Activated T-cell treated with anti-CD3 and anti-CD28 coated beads for 4 hours (primary cell): Measurements from ENCODE around the gene CNTNAP2.

Experiments
- DNase-seq: peaks from one replicate; pipeline ENCODE4 v3.0.0-alpha.2; 2020

Gene CNTNAP2

GRCh38 chr7:147428075-147428474 lies 1311.5 kb downstream of the CNTNAP2 start:
- no peak for DNase-seq

DNA sequence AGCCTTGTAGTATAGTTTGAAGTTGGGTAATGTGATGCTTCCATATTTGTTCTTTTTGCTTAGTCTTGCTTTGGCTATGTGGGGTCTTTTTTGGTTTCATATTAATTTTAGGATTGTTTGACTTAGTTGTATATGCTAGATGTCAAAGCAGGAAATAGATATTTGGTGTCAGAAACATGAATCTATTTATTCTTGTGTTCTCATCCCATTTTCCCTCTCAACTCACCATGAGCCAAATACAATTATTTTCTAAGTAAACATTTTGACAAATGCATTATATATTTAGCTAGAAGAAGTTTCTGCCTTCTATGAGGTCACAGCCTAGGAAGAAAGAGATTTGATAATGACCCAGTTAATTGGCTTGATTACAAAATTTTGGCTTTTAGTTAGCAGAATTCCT lies 1313.4 kb downstream of the CNTNAP2 start:
- DNase-seq = no peak

- DNase-seq = no peak
Measured at GRCh38 chr7:147432079-147432478, 1315.5 kb downstream of the CNTNAP2 start.

- no peak for DNase-seq
Measured at GRCh38 chr7:147432576-147432975, 1316.0 kb downstream of the CNTNAP2 start.

DNA sequence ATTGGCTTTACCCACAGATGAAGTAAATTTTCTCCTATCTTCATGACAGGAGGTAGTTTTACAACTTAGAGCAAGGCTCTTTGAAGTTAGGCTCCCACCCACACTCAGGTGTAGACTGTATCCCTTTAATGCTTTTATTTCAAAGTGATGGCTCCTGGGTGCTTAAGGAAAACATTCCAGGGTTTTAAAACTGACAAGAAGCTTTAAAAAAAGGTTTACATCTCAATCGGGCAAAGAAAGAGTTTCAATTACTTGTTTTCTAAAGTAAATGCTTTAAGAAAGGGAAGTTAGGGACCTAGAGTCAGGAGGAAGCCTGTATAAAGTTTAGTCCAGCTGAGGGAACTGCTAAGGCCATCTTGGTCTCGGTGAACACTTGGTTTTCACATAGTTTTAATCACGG lies 1320.1 kb downstream of the CNTNAP2 start:
- DNase-seq = no peak

- DNase-seq = no peak
Measured at GRCh38 chr7:147438216-147438615, 1321.6 kb downstream of the CNTNAP2 start.

DNA sequence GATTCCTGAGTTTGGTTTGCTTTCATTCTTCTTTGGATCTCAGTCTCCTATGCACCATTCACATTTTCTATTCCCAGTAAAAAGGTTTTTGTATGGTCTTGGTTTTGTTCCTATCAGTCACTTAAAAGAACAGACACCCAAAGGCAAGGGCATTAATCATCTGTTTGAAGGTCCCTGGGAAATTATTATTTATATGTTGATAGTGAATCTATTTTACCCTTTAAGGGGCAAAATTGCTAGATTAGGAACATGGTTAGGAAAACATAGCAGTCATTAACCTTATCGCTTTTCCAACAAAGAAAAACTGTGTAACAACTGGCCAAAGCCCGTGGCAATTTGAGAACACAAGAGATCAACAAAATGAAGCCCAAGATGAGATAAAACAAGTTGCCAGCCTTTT lies 1327.3 kb downstream of the CNTNAP2 start:
- DNase-seq = no peak

DNA sequence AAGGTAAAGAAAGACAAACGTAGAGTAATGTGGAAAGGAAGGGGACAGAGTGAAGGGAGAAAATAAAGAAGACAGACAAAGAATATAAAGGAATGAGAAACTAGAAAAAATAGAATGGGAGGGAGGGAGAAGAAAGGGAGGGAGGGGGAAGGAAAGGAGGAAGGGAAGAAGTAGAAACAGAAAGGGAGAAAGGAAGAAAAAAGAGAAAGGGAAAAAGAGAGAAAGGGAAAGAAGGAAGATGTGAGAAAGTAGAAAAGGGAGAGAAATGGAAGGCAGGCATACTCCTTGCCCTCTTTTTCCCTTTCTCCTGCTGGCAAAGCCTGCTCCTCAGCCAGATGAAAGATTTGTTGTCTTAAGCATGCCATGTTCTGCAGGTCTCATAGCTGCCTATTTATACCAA lies 1336.2 kb downstream of the CNTNAP2 start:
- DNase-seq = no peak

GRCh38 chr7:147465223-147465622 lies 1348.6 kb downstream of the CNTNAP2 start:
- DNase-seq = no peak

GRCh38 chr7:147472556-147472955 lies 1356.0 kb downstream of the CNTNAP2 start:
- no peak for DNase-seq

DNA sequence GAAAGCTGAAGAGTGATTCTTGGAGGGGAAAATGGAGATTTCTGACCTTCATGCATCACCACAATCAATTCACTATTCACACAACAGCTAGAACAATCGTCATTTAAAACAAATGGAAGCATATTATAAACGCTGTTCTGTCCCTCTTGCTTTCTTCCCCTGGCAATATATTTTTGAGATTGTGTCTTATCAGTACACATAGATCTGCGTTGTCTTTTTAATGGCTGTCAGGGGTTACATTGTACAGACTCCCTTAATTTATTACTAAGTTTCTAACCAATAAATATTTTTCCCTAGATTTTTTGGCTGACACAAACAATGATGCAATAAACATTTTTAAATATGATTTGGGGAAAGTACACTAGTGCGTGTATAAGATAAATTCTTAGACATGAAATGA lies 1358.3 kb downstream of the CNTNAP2 start:
- DNase-seq = no peak

- DNase-seq = no peak
Measured at GRCh38 chr7:147477526-147477925, 1360.9 kb downstream of the CNTNAP2 start.

DNA sequence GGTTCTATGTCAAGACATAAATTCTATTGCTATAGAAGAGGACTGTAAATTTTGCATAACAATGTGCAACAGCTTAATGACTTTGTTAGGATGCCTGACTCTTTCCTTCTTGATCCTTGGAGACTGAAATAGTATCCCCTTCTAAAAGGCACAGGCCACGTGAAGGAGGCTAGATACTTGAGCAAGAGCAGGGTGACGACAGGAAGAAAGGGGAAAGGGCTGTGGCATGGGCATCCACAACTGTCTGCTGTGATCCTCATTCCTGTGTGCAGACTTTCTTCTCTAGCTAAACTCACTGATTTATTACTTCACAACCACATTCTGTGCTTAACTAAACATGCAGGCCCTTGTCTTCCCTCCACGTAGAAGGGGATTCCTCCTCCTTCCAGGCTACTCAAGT lies 1362.2 kb downstream of the CNTNAP2 start:
- DNase-seq = no peak

- no peak for DNase-seq
Measured at GRCh38 chr7:147483634-147484292, 1367.2 kb downstream of the CNTNAP2 start.

DNA sequence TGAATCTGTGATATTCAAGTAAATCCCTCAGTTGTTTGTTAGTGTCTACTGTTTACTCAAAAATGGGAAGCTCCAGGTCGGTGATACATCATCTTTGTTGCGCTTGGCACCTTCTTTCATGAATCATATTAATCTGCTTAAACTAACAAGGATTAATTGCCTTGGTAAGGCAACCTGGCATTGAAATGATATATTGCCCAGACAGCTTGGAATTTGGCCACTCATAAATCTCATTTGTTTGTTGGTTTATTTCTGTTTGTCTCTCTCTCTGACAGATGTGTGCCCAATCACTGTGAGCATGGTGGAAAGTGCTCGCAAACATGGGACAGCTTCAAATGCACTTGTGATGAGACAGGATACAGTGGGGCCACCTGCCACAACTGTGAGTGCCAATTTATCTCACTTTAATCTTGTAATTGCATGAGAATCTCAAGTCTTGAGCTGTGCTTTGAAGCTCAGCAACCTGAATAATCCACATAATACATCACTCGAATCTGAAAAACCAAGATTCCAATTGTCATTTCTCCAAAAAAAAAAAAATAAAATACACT lies 1369.1 kb downstream of the CNTNAP2 start:
- no peak for DNase-seq

- no peak for DNase-seq
Measured at GRCh38 chr7:147492606-147493005, 1376.0 kb downstream of the CNTNAP2 start.

- DNase-seq = no peak
Measured at GRCh38 chr7:147496209-147496608, 1379.6 kb downstream of the CNTNAP2 start.

- no peak for DNase-seq
Measured at GRCh38 chr7:147497246-147497645, 1380.6 kb downstream of the CNTNAP2 start.

DNA sequence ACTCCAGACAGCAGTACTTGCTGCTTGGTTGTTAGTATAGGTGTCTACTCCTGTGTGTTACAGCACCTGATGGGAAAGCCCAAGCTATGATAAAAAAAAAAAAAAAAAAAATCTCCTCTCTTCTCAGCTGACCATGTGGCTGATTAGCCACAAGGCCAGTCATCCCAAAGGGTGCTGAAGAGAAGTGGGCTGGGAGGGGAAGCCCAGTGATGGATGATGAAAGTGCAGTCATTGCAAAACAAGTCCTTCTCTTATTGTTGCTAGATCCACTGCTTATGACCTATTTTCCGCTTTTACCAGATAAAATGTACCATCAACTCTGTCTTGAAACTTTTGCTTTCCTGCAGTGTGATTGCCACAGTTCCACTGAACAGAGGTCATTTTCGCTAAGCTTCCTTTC lies 1381.5 kb downstream of the CNTNAP2 start:
- DNase-seq = no peak

DNA sequence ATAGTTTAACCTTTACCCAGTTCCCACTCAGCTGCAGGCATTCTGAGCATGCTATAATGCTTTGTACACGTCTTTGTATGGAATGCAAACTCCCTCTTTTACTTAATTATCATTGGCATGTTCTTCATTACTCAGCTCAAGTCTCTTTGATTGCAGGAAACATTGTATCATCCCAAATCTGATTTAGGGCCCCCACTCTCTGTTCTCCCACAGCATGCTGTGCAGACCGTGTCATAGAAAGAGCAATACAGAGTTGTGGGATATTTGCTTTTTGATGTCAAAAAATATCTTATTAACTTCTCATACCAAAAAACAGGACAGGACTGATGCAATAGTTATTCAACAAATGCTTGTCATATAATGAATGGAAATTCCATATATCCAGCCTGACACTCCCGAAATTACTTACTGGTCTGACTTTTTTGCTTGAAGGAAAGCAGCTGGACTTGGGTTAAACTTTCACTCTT lies 1392.5 kb downstream of the CNTNAP2 start:
- no peak for DNase-seq

DNA sequence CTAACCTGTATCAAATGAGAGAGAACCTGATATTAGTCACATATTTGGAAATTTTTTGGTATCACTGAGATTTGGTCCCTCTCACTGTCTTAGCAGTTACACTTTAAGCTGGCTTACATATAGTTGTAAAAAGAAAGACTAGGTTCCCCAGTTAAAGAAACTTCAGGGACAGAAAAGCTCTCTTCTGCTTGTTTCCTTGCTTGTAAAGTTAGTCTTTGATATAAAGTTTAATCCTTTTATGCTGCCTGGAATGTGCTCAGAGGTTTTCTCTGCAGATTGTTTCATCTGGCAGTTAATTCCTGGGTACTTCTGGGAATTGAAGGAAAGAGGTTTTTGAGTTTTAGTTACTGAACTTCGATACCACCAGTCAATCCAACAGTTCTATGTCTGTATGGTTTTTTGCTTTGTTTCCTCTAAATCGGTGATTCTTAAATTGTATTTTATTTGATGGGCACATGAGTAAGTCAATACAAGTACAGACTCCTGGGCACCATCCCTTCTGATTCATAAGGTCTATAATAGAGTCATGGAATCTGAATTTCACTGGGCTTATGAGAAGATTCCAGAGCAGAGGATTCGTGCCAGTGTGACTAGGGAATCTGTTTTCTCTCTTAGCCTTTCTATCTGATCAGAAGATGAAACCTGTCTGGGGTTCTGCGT lies 1393.1 kb downstream of the CNTNAP2 start:
- no peak for DNase-seq

- no peak for DNase-seq
Measured at GRCh38 chr7:147510201-147510542, 1393.6 kb downstream of the CNTNAP2 start.

DNA sequence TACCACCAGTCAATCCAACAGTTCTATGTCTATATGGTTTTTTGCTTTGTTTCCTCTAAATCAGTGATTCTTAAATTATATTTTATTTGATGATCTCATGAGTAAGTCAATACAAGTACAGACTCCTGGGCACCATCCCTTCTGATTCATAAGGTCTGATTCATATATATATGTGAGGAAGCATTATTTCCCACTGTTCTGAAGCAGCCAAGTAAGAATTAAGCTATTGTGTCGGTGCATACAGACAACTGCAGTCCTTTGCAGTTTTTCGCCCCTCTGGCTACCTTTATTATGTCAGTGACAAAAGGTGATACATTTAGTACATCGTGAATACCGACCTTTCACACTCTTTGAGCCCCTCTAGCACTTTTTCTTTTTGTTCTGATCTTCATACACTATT lies 1394.3 kb downstream of the CNTNAP2 start:
- DNase-seq = no peak

DNA sequence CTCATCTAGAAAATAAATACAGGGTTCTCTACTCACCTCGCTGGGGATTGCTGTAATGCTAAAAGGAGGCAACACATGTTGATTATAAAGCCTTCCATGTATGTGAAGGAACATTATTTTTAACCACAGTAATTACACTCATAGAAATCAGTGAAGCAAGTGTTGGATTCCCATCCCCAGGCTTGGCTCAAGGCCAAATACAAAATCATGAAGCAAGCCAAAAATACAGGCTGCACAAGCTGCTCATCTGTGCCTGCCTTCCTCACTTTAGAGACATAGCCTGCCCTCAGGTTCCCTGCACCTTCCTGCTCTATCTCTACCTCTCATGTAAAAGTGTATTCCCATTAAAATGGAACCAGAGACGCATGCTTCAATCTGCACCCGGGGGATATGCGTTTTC lies 1396.8 kb downstream of the CNTNAP2 start:
- DNase-seq = no peak

DNA sequence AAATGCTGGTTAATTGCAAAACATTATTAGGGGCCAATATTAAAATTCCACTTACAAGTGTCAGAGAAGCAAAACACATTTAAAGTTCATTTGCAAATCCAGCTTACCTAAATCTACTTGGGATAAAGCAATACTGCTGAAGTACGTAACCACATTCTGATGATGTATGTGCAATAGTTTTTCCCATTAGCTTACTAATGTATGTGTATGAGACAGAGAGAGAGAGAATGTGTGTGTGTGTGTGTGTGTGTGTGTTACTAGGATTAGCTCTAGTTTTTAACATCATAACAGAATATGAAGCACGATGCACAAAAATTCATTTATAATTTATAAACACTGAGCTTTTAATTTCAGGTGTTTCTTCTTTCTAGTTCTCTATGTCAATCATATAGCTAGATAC lies 1399.8 kb downstream of the CNTNAP2 start:
- no peak for DNase-seq
